Measurements from ENCODE around the gene CAMTA1.

The CAMTA1 gene

DNA sequence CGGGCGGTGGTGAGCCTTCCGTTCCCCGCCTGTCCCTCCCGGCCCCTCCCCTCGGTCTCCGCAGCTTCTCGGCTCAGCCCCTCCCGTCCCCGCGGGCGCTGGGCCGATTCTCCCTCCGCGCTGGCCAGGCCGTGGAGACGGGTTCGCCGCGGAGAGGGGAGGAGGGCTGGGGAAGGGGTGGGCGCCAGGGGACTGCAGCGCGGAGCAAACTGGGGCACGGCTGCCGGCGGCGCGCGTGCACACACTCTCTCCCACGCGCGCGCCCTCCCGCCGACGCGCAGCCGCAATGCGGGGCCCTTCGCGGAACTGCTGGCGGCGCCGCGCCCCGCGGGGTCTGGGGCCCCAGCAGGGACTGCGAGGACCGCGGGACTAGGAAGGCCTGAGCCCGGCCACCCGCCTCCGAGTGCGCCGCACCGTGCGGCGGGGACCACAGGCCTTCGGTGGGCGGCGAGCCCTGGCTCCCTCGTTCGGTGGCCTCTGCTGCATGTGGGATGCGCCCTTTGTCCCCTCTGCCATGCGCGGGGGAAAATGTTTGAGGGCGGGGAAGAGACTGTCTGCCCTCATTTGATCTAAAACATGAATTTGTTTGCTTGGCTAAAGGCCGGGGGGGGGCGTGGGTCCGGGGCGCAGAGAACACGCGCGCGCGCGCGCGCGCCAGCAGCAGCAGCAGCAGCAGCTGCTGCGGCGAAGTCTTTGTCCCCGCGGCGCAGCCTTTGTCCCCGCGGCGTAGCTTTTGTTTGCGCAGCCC, 895.1 kb downstream of the CAMTA1 start:
- H3K27ac ChIP-seq (ENCODE audit: low read length) = no peak overlapping the region

DNA sequence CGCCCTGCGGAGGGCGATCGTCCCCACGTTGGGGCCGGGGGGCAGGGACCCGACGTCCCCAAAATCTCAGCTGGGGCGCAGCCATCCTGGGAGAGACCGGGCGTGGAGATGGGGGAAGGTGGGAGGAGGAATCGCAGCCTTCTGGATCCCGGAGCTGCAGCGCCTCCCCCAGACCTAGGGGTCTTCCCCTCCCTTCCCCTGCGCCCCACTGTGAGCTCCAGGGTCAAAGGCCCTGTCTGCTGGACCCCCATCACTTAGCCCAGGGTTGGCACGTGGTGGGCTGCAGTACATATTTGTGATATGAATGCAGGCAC, 895.7 kb downstream of the CAMTA1 start:
- ATAC-seq (ENCODE audit: insufficient read depth, low read depth) = no peak
- no peaks in the 10 kb centered on the region for H3K9me3 ChIP-seq (ENCODE audit: insufficient read depth, low read length, severe bottlenecking)
- no peak for TF ChIP-seq EZH2 (IDR thresholded peaks at IDR 0.05; ENCODE audit: borderline replicate concordance, low read depth, low read length, severe bottlenecking)
- TF ChIP-seq, protein P1, sequence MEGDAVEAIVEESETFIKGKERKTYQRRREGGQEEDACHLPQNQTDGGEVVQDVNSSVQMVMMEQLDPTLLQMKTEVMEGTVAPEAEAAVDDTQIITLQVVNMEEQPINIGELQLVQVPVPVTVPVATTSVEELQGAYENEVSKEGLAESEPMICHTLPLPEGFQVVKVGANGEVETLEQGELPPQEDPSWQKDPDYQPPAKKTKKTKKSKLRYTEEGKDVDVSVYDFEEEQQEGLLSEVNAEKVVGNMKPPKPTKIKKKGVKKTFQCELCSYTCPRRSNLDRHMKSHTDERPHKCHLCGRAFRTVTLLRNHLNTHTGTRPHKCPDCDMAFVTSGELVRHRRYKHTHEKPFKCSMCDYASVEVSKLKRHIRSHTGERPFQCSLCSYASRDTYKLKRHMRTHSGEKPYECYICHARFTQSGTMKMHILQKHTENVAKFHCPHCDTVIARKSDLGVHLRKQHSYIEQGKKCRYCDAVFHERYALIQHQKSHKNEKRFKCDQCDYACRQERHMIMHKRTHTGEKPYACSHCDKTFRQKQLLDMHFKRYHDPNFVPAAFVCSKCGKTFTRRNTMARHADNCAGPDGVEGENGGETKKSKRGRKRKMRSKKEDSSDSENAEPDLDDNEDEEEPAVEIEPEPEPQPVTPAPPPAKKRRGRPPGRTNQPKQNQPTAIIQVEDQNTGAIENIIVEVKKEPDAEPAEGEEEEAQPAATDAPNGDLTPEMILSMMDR (IDR thresholded peaks at IDR 0.05; ENCODE audit: borderline replicate concordance, extremely low read depth, low read length, poor library complexity, severe bottlenecking) = no peak
- peaks cover 2% of the 10 kb centered on the region for H3K27me3 ChIP-seq (ENCODE audit: insufficient read depth, low read length, poor library complexity)
- H3K9ac ChIP-seq (ENCODE audit: low read depth, low read length) = no peak overlapping the region
- H4K20me1 ChIP-seq (ENCODE audit: insufficient read depth, low read length) = 0 out of 2 replicates have a peak, but pooled peaks cover 3% of the 10 kb centered on the region
- H3K27ac ChIP-seq (ENCODE audit: low read length) = no peak overlapping the region
- no peak for DNase-seq
- H3K79me2 ChIP-seq (ENCODE audit: insufficient read depth, low read length) = no peaks in the 10 kb centered on the region
- H3K4me3 ChIP-seq (ENCODE audit: low read depth in 1 of 2, low read length in 2 of 2) = no peak overlapping the region
- H3K4me2 ChIP-seq (ENCODE audit: insufficient read depth, low read length) = no peak overlapping the region
- H2AFZ ChIP-seq (ENCODE audit: low read depth, low read length) = no peak overlapping the region
- H3K36me3 ChIP-seq (ENCODE audit: insufficient read depth, low read length) = no peaks in the 10 kb centered on the region
- no peaks in the 10 kb centered on the region for H3K4me1 ChIP-seq (ENCODE audit: insufficient read depth, low read length)

More for the DNA sequence above, 895.1 kb downstream of the CAMTA1 start:
- no peaks in the 10 kb centered on the region for H3K79me2 ChIP-seq (ENCODE audit: insufficient read depth, low read length)
- no peak overlapping the region for H3K9ac ChIP-seq (ENCODE audit: low read depth, low read length)
- 0 out of 2 replicates have a peak, but pooled peaks cover 3% of the 10 kb centered on the region for H4K20me1 ChIP-seq (ENCODE audit: insufficient read depth, low read length)
- DNase-seq (no peak), ATAC-seq (ENCODE audit: insufficient read depth, low read depth) (no peak)
- H3K4me1 ChIP-seq (ENCODE audit: insufficient read depth, low read length) = no peaks in the 10 kb centered on the region
- no peaks in the 10 kb centered on the region for H3K36me3 ChIP-seq (ENCODE audit: insufficient read depth, low read length)
- H3K9me3 ChIP-seq (ENCODE audit: insufficient read depth, low read length, severe bottlenecking) = no peaks in the 10 kb centered on the region
- no peak overlapping the region for H3K4me2 ChIP-seq (ENCODE audit: insufficient read depth, low read length)
- H2AFZ ChIP-seq (ENCODE audit: low read depth, low read length) = no peak overlapping the region
- TF ChIP-seq EZH2 (IDR thresholded peaks at IDR 0.05; ENCODE audit: borderline replicate concordance, low read depth, low read length, severe bottlenecking) = no peak
- TF ChIP-seq, protein P1 (IDR thresholded peaks at IDR 0.05; ENCODE audit: borderline replicate concordance, extremely low read depth, low read length, poor library complexity, severe bottlenecking) = no peak
- H3K27me3 ChIP-seq (ENCODE audit: insufficient read depth, low read length, poor library complexity) = peaks cover 2% of the 10 kb centered on the region
- no peak overlapping the region for H3K4me3 ChIP-seq (ENCODE audit: low read depth in 1 of 2, low read length in 2 of 2)

DNA sequence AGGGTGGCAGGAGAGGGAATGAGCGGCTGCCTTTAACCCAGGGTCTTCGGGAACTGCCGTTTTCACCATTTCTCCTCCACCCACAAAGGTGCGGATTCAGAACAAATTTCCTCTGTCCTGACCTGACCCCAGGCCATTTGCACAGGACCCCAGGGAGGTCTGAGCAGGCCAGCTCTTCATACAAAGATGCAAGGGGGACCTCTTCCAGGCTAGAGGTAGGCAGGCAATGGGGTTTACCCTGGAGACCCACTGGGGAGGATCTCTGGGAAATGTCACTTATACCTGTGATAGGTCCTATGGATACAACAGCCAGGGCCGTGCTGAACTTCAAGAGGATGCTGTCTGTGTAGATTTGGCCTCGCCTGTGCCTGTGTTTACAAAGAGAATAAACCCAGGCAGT, 896.1 kb downstream of the CAMTA1 start:
- Histone ChIP-seq H3K79me2 (ENCODE audit: insufficient read depth, low read length) (no peaks in the 10 kb centered on the region), H3K36me3 (ENCODE audit: insufficient read depth, low read length) (no peaks in the 10 kb centered on the region), H3K27me3 (ENCODE audit: insufficient read depth, low read length, poor library complexity) (peaks cover 2% of the 10 kb centered on the region), H2AFZ (ENCODE audit: low read depth, low read length) (no peak overlapping the region), H4K20me1 (ENCODE audit: insufficient read depth, low read length) (0 out of 2 replicates have a peak, but pooled peaks cover 3% of the 10 kb centered on the region), H3K9ac (ENCODE audit: low read depth, low read length) (no peak overlapping the region), H3K9me3 (ENCODE audit: insufficient read depth, low read length, severe bottlenecking) (no peaks in the 10 kb centered on the region), H3K27ac (ENCODE audit: low read length) (no peak overlapping the region), H3K4me2 (ENCODE audit: insufficient read depth, low read length) (no peak overlapping the region), H3K4me3 (ENCODE audit: low read depth in 1 of 2, low read length in 2 of 2) (no peak overlapping the region), H3K4me1 (ENCODE audit: insufficient read depth, low read length) (no peaks in the 10 kb centered on the region)
- ATAC-seq (ENCODE audit: insufficient read depth, low read depth) = no peak
- DNase-seq = no peak
- TF ChIP-seq, protein P1 (IDR thresholded peaks at IDR 0.05; ENCODE audit: borderline replicate concordance, extremely low read depth, low read length, poor library complexity, severe bottlenecking) = no peak
- TF ChIP-seq EZH2 (IDR thresholded peaks at IDR 0.05; ENCODE audit: borderline replicate concordance, low read depth, low read length, severe bottlenecking) = no peak

Measured in DND-41 (cell line).